ENCODE data around the gene AFTPH.

GRCh38 chr2:64609227-64609941 lies 85.3 kb downstream of the AFTPH start:
- TF ChIP-seq, protein P1, sequence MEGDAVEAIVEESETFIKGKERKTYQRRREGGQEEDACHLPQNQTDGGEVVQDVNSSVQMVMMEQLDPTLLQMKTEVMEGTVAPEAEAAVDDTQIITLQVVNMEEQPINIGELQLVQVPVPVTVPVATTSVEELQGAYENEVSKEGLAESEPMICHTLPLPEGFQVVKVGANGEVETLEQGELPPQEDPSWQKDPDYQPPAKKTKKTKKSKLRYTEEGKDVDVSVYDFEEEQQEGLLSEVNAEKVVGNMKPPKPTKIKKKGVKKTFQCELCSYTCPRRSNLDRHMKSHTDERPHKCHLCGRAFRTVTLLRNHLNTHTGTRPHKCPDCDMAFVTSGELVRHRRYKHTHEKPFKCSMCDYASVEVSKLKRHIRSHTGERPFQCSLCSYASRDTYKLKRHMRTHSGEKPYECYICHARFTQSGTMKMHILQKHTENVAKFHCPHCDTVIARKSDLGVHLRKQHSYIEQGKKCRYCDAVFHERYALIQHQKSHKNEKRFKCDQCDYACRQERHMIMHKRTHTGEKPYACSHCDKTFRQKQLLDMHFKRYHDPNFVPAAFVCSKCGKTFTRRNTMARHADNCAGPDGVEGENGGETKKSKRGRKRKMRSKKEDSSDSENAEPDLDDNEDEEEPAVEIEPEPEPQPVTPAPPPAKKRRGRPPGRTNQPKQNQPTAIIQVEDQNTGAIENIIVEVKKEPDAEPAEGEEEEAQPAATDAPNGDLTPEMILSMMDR (conservative IDR thresholded peaks at IDR 0.05) = no peak
- no peak for TF ChIP-seq ZFX (IDR thresholded peaks at IDR 0.05)

All from C4-2B (cell line).